Heart left ventricle (tissue), 16 donors: Measurements from ENCODE around the gene FJX1. TPM values are rescaled to one million over a fixed set of nuclear protein-coding genes. Genes with fewer than 3 reads are reported as not detected.

Experiments
- ATAC-seq, 4 donors: fragments of 200-7000 bp; cut with Tn5 transposase; one replicate each; pipeline ENCODE4 v1.9.1; 2020 to 2022; ENCODE audit warnings: moderate library complexity in 4 of 4, mild to moderate bottlenecking in 3 of 4, moderate number of reproducible peaks in 1 of 4
- DNase-seq, 5 donors: peaks; one replicate each; pipeline ENCODE4 v3.0.0-alpha.2; 2020
- H3K27ac ChIP-seq, 12 donors: fragments of 200-600 bp; sonication (generic) in 4 of 12; one replicate each; pipeline versions ENCODE4 v1.5.0 to v1.8.0; 2016 to 2022; ENCODE audit warnings: mild to moderate bottlenecking in 2 of 12
- H3K27me3 ChIP-seq, 9 donors: fragments of 200-600 bp; sonication (generic) in 2 of 9; one replicate each; pipeline versions ENCODE4 v1.5.1 to v1.8.0; 2016 to 2022; ENCODE audit warnings: mild to moderate bottlenecking in 3 of 9
- H3K36me3 ChIP-seq, 9 donors: fragments of 200-600 bp; sonication (generic) in 2 of 9; one replicate each; pipeline versions ENCODE4 v1.5.0 to v1.8.0; 2018 to 2022; ENCODE audit warnings: mild to moderate bottlenecking in 2 of 9
- H3K4me1 ChIP-seq, 12 donors: fragments of 200-600 bp; sonication (generic) in 4 of 12; one replicate each; pipeline versions ENCODE4 v1.5.0 to v1.8.0; 2016 to 2022; ENCODE audit warnings: mild to moderate bottlenecking in 3 of 12
- H3K4me3 ChIP-seq, 12 donors: fragments of 200-600 bp; sonication (generic) in 4 of 12; one replicate each; pipeline versions ENCODE4 v1.5.0 to v1.8.0; 2017 to 2022; ENCODE audit warnings: mild to moderate bottlenecking in 9 of 12, moderate library complexity in 4 of 12
- H3K9me3 ChIP-seq, 12 donors: fragments of 200-600 bp; sonication (generic) in 4 of 12; one replicate each; pipeline versions ENCODE4 v1.5.0 to v1.8.0; 2016 to 2022; ENCODE audit warnings: mild to moderate bottlenecking in 1 of 12
- POLR2A ChIP-seq, 2 donors: fragments of 450-650 bp; IDR thresholded peaks; one replicate each; pipeline ENCODE4 v1.6.1; 2017; ENCODE audit warnings: antibody characterized with exemption in 2 of 2, mild to moderate bottlenecking in 2 of 2, moderate library complexity in 2 of 2
- whole genome bisulfite sequencing, 4 donors: extraction: QIAGEN DNeasy Blood & Tissue Kit in 2 of 4; methylation state at CpG; one replicate each; pipeline versions ENCODE4 v1.1.5 to v1.1.7; 2013 to 2018; 5-methylcytosine and 5-hydroxymethylcytosine counted together
- intact Hi-C, 10 donors: fragments of 100-400 bp; cut with DNase I; formaldehyde crosslinking; loops; one replicate each; pipeline versions ENCODE4 v1.11.1 to v1.14.2; 2022
- polyA plus RNA-seq, 2 donors: library from polyadenylated mRNA; stranded (reverse); fragments of 200-250 nt; gene quantifications; one replicate each; pipeline ENCODE4 v1.2.3, GENCODE V29; 2013
- total RNA-seq, 9 donors: library from RNA; depleted of rRNA in 2 of 9; stranded (reverse); fragments of >200 nt in 2 of 9; fragmentation: NEBNext Ultra II Directional in 3 of 9; extraction: Animal tissue kit (Norgen Biotek cat#: 25700) in 3 of 9; gene quantifications; one replicate each; pipeline versions ENCODE4 v1.1.0 to v1.2.4, GENCODE V29; 2016 to 2023
- TF ChIP-seq, protein P1 (sequence below), 12 donors: fragments of 200-600 bp; sonication (generic) in 4 of 12; IDR thresholded peaks; one replicate each; pipeline versions ENCODE4 v1.5.0 to v1.8.0; 2018 to 2022; ENCODE audit warnings: antibody characterized with exemption in 12 of 12, mild to moderate bottlenecking in 5 of 12
- donor health status: ischemic (EF 13 %, LVEDD 7.1; RV severe dilation, severe dysfunction).
- donor health status: healthy with polysubstance abuse.
- donor health status: DM: no; HTN: yes; CAD: no.
- donor health status: DM: no; HTN: no; CAD: no.
- donor health status: ischemic (EF 25% LVEDD 6.9; RV normal size, moderate dysfunction).
- donor health status: ischemic (EF 25% LVEDD 5.7; RV mildly dilated, moderate dysfunction).
- donor health status: healthy.
- donor health status: DM: yes; HTN: yes; CAD: no.
- donor health status: ischemic (EF 35%, LVEDD 5.7; RV mildly dilated, moderate dysfunction).
- donor health status: nonischemic (EF 11% LVEDD 7.7; RV severe dilation, severe dysfunction).
- donor health status: DM: yes; HTN: yes; CAD: no.
- donor health status: PGD.
- donor health status: ischemic (EF 29% LVEDD 5.4; RV normal size, mild dysfunction).
- donor health status: nonischemic (EF 23%, LVEDD 6.1; RV moderate dilation, normal function).

The FJX1 gene
- total and polyA plus RNA-seq, 11 donors = 0.55 to 7.2 (median 2.3) TPM

DNA sequence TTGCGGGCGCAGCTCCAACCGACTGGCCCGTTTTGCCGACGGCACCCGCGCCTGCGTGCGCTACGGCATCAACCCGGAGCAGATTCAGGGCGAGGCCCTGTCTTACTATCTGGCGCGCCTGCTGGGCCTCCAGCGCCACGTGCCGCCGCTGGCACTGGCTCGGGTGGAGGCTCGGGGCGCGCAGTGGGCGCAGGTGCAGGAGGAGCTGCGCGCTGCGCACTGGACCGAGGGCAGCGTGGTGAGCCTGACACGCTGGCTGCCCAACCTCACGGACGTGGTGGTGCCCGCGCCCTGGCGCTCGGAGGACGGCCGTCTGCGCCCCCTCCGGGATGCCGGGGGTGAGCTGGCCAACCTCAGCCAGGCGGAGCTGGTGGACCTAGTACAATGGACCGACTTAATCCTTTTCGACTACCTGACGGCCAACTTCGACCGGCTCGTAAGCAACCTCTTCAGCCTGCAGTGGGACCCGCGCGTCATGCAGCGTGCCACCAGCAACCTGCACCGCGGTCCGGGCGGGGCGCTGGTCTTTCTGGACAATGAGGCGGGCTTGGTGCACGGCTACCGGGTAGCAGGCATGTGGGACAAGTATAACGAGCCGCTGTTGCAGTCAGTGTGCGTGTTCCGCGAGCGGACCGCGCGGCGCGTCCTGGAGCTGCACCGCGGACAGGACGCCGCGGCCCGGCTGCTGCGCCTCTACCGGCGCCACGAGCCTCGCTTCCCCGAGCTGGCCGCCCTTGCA is 1.0 kb downstream of the FJX1 start:
- intact Hi-C loops = loop anchor here (2.0 to 10.0 kb wide), 15 partner anchors 43 to 858 kb away; partner anchors contain the start of genes TRIM44 (in 4 of the 10) and LDLRAD3 (in 1 of the 10)
- H3K36me3 ChIP-seq = no peaks in the 10 kb centered on the region
- peaks cover 3 to 54% (median 28%) of the 10 kb centered on the region in 12 donors for H3K4me1 ChIP-seq
- peaks cover 0 to 54% (median 0%) of the 10 kb centered on the region in 9 donors for H3K27me3 ChIP-seq
- WGBS, 4 donors = 0 to 3% (median 1%) methylated on average over 18 to 84 of the region's 84 CpGs
- H3K27ac ChIP-seq = peak overlapping the region in 8 of 12 donors; percentile 43 to 91 (median 82)
- DNase-seq (peak in 4 of 5 donors; percentile 30 to 69 (median 38)), ATAC-seq (peak; percentile 16 to 52 (median 38))
- H3K9me3 ChIP-seq = no peaks in the 10 kb centered on the region
- H3K4me3 ChIP-seq = peak overlapping the region; percentile 49 to 73 (median 63)
- TF ChIP-seq, protein P1, sequence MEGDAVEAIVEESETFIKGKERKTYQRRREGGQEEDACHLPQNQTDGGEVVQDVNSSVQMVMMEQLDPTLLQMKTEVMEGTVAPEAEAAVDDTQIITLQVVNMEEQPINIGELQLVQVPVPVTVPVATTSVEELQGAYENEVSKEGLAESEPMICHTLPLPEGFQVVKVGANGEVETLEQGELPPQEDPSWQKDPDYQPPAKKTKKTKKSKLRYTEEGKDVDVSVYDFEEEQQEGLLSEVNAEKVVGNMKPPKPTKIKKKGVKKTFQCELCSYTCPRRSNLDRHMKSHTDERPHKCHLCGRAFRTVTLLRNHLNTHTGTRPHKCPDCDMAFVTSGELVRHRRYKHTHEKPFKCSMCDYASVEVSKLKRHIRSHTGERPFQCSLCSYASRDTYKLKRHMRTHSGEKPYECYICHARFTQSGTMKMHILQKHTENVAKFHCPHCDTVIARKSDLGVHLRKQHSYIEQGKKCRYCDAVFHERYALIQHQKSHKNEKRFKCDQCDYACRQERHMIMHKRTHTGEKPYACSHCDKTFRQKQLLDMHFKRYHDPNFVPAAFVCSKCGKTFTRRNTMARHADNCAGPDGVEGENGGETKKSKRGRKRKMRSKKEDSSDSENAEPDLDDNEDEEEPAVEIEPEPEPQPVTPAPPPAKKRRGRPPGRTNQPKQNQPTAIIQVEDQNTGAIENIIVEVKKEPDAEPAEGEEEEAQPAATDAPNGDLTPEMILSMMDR (IDR thresholded peaks at IDR 0.05) = peak in 1 of 12 donors; percentile 22
- TF ChIP-seq POLR2A (IDR thresholded peaks at IDR 0.05) = no peak

DNA sequence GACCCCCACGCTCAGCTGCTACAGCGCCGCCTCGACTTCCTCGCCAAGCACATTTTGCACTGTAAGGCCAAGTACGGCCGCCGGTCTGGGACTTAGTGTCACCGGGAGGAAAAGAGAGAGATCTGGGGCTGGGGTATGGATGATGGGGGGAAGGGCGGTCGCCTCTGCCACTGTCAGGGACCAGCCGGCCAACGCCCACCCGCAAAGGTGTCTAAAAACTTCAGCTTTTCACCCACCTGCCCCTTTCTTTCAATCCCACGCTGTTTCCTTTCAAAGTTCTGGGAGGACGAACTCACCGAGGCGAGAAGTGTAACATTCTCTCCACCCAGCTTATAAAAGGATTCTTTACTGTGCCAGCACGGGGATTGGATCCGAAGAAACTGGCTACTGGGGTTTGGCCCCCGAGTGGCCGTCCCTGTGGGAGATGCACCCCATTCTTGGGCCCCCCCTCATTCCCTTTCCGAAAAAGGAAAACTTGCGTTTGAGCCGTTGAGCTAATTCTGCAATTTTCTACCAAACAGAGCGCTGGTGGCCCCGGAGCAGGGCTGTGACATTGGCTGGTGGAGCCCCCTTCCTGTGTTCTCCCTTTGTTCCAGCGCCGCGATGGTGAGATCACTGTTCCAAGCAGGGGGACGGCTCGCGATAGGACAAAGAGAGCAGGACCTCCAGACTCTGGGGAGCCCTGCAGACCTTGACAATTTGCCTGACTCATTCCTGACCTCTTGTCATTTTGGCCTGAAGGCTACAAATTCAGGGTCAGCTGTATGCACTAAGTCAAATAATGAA is 1.8 kb downstream of the FJX1 start:
- H3K4me3 ChIP-seq = peak overlapping the region; percentile 49 to 73 (median 63)
- peak overlapping the region in 4 of 12 donors; percentile 2 to 91 (median 37) for H3K27ac ChIP-seq
- WGBS, 4 donors = 4 to 7% (median 5%) methylated on average over 32 to 33 of the region's 33 CpGs
- H3K27me3 ChIP-seq = peaks cover 0 to 53% (median 0%) of the 10 kb centered on the region in 9 donors
- DNase-seq (peak in 4 of 5 donors; percentile 23 to 59 (median 43)), ATAC-seq (no peak)
- intact Hi-C loops = loop anchor here (2.0 to 10.0 kb wide), 15 partner anchors 42 to 857 kb away; partner anchors contain the start of genes TRIM44 (in 7 of the 10) and LDLRAD3 (in 1 of the 10)
- H3K4me1 ChIP-seq = peaks cover 3 to 55% (median 28%) of the 10 kb centered on the region in 12 donors
- no peaks in the 10 kb centered on the region for H3K9me3 ChIP-seq
- H3K36me3 ChIP-seq = no peaks in the 10 kb centered on the region
- no peak for TF ChIP-seq POLR2A (IDR thresholded peaks at IDR 0.05)
- TF ChIP-seq, protein P1 (IDR thresholded peaks at IDR 0.05) = no peak

DNA sequence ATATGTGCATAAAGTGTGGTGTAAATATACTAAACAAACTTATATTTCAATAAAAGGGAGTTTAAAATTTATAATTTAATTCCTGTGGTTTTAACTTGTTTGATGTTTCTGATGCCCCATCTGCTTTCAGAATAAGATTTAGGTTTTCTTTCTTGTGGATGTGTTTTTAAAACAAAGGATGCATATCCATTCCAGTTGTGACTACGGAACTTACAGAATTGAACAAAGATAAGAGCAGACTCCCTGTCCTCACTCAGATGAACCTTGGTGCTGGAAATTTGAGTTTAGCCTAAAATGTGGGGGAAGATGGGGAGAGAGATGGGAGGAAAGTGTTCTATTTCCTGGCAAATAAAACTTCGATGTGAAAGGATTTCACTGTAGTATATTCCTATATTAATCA is 2.5 kb downstream of the FJX1 start:
- intact Hi-C loops = loop anchor here in 3 of 10 donors (5.0 kb wide), 1 partner anchor 42 kb away; the partner anchor contains the start of gene TRIM44 (in 3 of the 3)
- H3K36me3 ChIP-seq = no peaks in the 10 kb centered on the region
- peaks cover 0 to 49% (median 0%) of the 10 kb centered on the region in 9 donors for H3K27me3 ChIP-seq
- H3K4me3 ChIP-seq = no peak overlapping the region
- peaks cover 3 to 55% (median 28%) of the 10 kb centered on the region in 12 donors for H3K4me1 ChIP-seq
- H3K27ac ChIP-seq = no peak overlapping the region
- ATAC-seq (no peak), DNase-seq (no peak)
- no peak for TF ChIP-seq POLR2A (IDR thresholded peaks at IDR 0.05)
- TF ChIP-seq, protein P1 (IDR thresholded peaks at IDR 0.05) = no peak
- 79 to 84% (median 79%) methylated on average over 2 of the region's 2 CpGs for WGBS, 4 donors
- H3K9me3 ChIP-seq = no peaks in the 10 kb centered on the region
